HG02884 (cell line): Measurements from ENCODE around the gene CHID1.

Experiments
- ATAC-seq: cut with Tn5 transposase; IDR thresholded peaks from one replicate; pipeline ENCODE4 v1.9.1; 2021; ENCODE audit warnings: mild to moderate bottlenecking, moderate library complexity; ENCODE audit not compliant: unreplicated experiment

Gene CHID1

DNA sequence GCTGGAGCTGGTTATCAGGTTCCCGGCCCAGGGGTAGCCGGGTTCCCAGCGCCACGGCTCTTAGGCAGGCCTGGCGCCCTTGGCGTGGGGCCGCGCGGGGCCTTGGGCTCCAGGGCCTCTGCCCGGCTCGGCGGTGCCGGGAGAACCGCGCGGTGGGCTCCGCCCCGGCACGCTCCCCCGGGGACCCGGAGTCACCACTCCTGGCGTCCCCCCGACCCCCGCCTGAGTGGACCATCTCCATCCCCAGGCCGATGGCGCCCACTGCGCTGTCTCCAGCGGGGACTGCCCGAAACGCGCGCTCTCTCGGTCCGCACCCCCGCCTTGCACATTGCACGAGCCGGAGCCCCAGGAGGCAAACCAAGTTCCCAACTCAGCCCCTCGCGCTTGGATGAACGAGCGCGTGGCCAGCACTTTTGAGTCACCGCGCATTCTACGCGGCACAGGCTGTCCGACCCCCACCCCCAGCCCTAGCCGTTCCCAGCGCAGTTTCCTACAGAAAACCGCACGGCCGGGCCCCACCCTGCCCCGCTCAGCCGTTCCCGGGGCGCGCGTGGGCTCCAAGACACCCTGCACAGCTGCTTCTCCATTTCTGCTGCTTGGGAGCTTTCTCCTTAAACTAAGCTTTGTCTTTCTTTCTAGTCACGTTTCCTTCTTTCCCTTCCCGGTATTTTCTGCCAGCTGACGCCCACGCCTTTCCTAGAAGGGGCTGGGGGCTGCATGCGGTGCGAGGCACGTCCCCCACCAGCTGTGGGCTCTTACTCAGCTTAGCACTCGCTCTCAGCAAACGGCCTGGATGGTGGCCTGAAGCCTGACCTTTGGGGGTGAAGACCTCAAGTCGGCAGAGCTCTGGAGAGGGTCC lies 650 bp upstream of the CHID1 start:
- ATAC-seq: peak; percentile 27

DNA sequence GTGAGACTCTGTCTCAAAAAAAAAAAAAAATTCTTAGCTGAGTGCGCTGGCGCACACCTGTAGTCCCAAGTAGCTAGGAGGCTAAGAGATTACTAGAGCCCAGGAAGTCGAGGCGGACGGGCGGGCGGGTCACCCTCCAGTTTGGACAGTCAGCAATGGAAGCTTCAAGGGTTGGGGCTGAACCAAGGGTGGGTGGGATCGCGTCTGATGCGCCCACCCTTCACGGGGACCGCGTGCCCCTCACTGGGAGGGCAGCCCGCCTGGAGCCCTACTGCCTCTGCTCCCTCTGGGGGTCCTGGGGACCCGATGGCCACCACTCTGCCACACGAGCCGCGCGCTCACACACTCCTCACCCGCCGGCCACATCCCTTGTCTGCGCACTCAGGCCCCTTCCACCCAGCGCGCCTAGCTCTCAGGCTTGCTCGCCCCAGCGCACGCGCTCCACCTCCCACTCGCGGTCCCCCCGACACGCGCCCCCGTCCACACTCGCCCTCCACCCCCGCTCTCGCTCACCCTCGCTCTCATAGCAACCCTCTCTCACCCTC lies 494 bp downstream of the CHID1 start:
- ATAC-seq: peak; percentile 3

DNA sequence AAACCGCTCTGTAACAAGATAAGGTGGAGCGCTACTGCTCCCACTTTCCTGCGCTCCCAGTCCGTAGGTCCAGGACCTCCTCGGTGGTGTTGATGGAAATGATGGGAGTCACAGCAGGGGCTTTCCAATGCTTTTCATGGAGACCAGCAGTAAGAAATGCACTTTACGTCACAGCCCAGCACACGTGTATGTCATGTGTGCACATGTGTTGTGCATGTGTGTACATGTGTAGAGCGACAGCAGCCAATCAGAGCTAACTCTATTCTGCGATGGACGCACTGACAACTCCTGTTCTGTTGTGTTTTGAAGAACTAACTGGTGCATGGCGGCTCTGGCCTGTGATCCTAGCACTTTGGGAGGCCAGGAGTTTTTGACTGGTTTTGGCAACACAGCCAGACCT lies 1.2 kb downstream of the CHID1 start:
- ATAC-seq: no peak

DNA sequence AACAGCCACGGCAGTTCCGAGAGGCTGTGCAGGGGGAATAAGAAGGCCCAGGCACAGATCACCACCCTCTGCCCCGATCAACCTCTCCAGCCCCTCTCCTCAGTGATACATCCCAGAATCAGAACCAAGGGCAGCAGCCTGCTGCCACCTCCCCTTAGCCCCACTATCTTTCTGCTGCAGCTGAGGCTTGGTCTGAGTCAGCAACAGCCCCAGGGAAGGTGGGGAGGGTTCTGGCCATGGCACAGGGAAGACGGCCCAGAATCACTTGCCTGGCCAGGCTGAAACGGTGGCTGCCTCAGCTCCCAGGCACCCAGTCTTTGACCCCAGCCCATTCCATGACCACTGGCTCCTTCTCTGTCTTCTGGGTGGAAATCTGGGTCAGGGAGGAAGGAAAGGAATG lies 2.3 kb downstream of the CHID1 start:
- no peak for ATAC-seq

DNA sequence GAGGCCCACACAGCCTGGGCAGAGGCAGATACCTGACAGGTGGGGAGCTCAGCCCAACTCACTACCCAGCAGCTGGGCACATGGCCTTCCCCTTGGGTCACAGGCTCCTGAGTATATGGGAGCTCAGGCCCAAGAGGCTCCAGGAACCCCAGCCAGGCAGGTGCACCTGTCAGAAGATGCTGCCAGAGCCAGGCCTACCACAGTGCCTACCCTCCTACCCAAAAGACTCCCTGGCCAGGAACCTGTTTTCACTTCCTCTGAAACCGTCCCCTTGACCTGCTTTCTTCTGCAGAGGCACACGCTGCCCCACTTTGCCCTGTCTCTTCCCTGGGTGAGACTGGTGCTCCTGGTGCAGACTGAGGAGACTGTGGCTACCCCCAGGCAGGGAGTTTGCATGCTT lies 2.9 kb downstream of the CHID1 start:
- ATAC-seq: no peak

DNA sequence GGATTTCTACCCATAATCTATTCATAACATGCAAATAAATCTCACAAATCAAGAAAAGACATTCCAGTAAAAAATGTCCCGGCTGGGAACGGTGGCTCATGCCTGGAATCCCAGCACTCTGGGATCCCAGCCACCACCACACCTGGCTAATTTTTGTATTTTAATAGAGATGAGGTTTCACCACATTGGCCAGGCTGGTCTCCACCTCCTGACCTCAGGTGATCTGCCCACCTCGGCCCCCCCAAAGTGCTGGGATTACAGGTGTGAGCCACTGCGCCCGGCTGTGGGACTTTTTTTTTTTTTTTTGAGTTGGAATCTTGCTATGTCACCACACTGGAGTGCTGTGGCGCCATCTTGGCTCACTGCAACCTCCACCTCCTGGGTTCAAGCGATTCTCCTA lies 4.7 kb downstream of the CHID1 start:
- no peak for ATAC-seq

DNA sequence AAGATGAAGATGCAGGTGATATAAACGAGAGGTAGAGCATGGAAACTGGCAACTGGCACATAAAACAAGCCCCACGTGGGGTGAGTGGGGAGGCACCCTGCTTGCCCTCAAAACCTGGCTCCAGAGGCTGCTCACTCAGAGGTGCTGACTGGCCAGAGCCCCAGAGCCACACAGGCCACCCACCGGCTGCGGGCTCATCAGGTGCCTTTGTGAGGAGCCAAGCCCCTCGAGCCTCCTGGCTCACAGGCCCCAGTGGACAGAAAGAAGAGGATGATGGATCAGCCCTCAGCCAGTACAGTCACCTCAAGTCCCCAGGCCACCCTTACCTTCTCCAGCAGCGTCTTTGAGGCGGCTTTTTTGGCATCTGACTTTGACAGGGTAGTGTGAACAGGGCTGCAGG lies 6.2 kb downstream of the CHID1 start:
- no peak for ATAC-seq

DNA sequence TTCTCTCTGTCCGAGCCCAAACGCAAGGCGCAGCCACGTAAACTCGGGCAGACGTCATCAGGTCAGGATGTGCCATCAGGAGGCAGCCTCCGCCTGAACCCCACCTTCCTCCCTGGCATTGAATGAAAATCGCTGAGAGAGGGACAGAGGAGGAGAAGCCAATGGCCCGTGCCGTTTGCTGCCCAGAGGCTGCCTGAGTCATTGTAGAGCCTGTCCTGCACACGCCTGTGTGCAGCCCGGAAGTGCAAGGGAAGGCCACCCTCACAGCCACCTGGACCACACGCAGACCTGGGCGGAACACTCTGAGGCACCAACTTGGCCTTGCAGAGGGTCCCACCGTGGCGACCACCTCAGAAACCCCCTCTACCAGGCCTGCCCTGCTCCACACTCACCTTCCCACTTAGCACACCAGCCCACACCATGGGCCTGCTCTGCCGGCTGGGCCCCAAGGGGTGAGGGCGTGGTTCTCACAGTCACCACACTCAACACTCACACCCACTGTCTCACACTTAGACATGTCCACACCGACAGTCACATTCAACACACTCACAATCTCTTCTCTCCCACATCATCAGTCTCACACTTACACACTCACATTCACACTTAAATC lies 9.1 kb downstream of the CHID1 start:
- no peak for ATAC-seq

DNA sequence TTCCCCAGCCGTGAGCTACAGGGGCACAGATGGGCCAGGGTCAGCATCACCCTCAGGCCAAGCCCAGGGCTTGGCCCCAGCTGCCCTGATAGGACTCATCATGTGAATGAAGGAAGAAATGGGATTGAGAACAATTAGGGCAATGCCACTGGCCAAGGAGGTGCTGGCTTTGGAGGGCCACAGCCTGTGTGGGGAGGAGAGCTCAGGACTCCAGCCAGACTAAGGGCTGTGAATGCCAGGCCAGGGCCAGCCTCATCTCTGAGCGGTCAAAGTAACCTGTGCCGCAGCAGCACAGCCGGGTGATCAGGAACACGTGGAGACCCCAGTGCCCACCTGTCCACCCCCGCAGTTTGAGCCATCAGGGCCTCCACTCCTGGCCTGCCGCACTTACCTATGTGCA lies 10.1 kb downstream of the CHID1 start:
- ATAC-seq: no peak

DNA sequence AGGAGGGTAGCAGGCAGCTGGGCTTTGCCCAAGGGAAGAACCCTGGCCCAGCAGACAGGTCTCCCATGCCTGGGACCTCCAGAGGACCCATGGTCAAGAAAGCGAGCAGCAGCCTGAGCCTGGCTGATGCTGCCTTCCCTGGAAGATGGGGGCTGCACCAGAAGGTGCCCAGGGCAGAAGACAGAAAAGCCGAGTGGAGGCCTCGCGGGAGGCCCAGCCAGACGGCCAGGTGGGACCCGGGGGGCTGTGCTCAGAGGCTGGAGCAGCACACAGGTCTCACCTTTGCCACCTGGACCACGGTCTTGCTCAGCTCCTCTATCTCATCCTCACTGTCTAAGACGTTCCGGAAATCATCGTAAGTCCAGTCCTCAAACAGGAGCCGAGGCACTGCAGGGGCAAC lies 10.9 kb downstream of the CHID1 start:
- ATAC-seq: no peak

DNA sequence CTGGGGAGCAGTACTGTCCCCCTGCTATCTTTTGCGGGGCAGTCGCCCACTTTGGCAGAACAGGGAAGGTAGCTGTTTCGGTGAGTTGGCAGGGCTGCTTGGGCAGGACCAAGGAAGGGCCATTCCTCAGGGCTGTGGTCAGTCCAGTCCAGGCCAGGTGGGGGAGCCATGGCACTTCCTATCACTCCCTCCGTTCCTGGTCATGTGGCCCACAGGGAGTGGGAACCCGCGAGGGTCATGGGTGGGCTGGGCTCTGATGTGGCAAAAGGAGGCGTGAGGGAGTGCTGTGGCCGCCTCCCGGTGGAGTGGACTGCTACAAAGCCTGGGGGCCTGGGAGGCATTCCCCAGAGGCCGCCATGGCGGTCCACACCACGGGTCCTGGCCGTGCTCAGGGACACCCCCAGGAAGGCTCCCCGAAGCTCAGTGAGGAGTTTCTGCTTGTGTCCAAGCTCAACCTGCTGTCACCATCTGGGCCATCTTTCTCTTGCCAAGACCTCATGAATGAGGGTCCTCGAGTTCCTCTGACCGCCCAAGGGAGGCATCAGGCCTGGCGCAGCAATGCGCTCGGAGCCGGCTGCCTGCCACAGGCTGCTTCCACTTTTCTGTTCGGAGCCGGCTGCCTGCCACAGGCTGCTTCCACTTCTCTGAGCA lies 11.9 kb downstream of the CHID1 start:
- ATAC-seq: no peak

DNA sequence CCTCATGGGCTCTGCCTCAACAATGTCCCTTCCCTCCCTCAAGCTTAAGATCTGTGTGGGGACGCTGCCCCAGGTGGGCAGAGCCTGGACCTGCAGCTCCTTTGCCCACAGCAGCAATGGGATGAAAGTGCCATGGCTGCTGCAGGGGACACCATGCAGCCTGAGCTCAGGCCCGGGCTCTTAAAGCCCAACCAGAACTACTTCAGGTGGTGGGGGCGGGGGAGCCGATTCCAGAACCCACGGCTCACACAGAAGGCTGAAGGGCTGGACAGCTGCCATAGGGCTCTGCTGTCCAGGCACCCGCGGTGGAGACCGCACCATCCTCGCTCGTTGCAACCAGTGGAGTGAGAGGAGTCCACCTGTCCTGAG lies 12.5 kb downstream of the CHID1 start:
- no peak for ATAC-seq

DNA sequence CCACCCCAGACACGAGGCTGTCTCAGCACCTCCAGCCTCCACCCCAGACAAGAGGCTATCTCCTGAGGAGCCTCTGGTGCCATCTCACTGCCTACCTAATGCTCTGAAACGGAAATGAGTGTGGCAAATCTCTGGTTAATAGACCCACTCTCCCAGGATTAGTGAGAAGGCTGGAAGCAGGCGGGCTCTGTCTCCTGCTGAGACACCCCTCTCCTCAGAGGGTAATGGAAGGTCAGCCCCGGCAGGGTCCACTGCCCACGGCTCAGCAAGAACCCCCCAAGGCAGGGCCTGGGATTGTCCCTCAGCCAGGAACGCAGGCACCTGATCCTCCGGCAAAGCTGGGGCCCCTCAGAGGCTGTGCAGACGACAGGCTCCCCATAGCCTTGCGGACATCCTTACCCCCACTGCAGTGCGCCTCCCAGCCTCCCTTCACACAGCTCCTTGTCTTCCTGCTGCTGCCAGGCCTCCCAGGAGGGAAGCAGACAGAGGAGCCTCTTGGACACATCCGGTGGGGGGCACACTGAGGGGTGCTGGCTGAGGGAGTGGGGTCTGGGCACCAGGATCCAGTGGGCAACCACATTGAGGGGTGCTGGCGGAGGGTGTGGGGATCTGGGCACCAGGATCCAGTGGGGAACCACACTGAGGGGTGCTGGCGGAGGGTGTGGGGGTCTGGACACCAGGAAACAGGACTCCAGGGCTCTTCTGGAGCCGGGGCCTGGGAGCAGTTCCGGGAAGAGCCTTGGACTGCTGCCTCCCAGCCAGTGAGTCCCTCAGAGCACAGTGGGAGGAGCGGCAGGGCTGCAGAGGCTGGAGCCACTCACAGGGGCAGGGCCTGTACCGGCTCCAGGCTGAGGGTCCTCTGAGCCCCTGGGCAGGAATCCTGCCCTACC lies 13.1 kb downstream of the CHID1 start:
- no peak for ATAC-seq

DNA sequence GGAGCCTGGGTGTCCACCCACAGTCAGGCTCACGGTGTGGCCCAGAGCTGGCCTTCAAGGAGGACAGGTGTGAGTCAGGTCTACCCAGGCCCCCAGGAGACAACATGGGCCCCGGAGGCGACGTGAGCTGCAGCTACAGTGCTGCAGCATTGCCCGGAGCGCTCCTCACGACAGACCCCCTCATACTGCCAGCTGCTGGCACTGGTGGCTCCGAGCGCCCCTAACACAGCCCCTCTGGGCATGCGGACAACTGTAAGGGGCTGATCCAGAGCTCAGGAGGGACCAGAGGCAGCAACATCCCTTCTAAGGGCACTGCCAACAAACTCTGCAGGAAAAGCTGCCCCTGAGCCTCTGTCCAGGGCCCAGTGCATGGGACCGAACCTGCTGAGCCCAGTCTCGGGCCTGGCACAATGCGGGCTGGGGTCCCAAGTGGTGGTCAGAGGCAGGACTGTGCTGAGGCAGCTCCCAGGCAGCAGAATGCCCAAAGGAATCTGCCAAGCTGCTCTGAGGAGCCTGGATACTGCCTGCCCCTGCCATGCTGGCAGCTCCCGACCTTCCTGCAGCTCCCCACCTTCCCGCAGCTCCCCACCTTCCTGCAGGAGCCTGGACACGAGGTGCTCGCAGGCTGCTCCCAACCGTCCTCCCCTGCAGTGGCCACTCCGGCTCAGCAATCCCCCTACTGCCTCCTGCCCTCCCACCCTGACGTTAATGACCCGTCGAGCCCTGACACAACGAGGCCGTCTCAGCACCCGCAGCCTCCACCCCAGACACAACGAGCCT lies 15.1 kb downstream of the CHID1 start:
- no peak for ATAC-seq

DNA sequence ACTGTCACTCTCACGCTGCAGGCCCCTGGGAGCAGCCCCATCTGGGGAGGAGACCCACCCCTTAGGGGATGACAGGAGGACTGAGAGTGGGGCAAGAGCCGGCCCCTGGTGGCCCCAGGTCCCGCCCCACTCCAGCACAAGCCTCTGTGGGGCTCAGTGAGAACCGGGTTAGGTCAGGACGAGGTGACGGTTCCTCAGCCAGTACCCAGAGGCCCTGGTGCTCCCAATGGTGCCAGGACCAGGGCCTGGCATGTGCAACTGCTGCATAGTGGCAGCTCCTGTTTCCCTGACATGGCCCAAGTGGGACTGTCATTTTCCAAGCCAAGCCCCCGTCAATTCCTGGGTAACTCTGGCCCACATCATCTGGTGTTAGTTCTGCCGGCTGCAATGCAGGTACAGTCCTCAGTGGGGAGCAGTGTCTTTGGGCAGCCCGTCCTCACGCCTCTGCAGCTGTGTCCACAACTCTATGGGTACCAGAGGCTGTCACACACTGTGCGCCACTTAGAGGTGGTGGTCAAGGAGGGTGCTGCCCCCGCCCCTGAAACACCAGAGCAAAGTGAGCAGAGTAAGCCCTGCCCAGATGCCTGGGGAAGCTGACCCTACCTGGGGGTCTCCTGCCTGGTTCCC lies 15.9 kb downstream of the CHID1 start:
- ATAC-seq: no peak

DNA sequence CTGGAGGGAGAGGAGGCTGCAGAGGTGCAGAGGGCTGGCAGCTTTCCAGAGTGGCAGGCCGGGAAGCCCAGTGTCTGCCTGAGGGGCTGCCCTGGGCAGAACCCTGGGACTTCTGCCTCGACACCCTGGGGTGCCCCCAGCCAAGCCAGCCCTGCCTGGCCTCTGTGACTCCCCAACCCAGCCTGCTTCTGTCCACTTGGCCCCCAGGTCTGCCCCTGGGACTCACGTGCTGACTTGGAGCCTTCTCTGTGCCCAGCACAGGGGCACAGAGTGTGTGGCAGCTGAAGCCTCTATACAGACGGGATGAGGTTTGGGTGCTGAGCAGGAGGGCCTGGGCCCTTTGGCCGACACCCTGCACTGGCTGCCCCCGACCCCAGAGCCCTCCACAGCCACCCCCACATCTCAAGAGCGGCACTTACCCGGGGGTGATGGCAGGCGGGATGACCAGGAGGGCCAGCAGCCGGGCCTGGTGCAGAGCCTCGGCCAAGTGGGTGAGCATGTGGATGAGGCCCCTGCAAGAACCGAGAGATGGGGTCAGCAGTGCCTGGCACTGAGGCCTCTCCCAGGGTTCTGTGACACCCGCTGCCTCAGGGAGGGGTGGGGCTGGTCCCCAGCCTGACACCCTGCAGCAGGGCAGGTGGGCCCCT lies 17.5 kb downstream of the CHID1 start:
- no peak for ATAC-seq

DNA sequence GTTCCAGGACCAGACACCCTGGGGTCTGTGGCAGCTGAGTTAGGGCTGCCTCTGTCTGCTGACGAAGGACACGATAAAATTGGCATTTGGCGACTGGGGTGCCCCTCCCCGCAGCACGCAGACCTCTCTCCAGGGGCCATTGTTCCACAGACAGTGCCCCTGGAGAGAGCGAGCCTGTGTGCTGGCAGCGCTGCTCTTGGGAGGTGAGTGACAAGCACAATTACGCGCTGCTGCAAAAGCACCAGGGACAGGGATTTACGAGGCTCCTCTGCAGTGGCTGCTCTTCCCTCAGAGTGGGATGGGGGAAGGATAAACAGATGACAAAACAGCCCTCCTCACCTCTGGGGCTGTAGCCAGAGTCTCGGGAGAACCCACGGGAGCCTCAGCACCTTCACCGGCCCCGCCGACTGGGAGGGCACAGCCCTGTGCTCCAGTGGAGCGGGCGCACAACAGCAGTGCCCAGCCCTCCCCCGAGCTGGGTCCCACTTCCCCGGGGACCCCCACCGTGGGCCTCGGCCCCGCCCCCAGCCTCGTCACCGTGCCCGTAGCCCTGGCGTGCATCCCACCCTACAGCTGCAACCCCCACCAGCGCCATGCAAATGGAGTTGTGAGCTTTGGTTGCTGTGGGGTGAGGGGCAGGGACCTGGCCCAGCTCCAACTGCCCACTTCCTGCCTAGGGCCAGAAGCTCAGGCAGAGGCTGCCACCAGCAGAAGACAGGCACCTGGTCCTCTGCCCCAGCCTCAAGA lies 19.6 kb downstream of the CHID1 start:
- ATAC-seq: no peak

DNA sequence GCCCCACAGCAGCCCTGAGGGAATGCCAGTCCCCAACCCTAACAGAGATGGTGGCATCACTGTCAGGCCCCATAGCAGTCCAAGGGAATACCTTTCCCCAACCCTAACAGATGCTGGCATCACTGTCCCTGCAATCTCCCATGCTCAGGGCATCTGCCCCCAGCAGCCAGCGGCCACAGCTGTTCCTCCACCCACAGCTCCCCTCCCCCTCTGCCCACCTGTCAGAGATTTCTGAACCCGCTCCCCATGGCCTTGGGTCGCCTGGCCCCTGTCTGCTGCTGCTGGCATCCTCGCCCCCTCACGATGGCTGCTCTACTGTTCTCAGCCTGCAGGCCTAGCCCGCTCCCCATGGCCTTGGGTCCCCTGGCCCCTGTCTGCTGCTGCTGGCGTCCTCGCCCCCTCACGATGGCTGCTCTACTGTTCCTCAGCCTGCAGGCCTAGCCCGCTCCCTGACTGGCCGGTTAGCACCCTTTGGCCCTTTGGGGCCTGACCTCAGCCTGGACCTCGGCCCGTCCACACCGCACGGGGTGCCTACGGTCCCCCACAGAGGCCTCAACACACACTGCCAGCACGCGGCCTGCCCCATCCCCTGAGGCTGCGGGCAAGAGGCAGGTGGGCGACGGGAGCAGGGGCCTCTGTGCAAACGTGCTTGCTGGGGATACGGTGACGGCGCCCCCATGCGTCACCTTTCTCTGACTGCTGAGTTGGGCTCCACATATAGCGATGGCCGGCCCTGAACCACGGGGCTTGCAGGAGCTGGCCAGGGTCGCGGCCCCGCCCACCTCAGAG lies 20.7 kb downstream of the CHID1 start:
- ATAC-seq: no peak
